H1 (cell line): Measurements from ENCODE around the gene CD248.

Source experiments
- BCL11A ChIP-seq, 2 experiments: IDR thresholded peaks; one replicate each; pipeline ENCODE4 v1.6.1; 2011; ENCODE audit warnings: low read depth in 2 of 2, low read length in 2 of 2, mild to moderate bottlenecking in 2 of 2
- CHD1 ChIP-seq: IDR thresholded peaks from 2 replicates; pipeline ENCODE4 v1.6.1; 2012; ENCODE audit warnings: low read depth, low read length, improper control_type of control experiment
- CTCF ChIP-seq, 3 experiments: IDR thresholded peaks; 1 replicate in 2 of 3; 2 replicates in 1 of 3; pipeline versions ENCODE4 v1.5.1 to v1.6.1; 2011; ENCODE audit warnings: low read length in 3 of 3, mild to moderate bottlenecking in 3 of 3, inconsistent platforms in 2 of 3, low read depth in 1 of 3, moderate library complexity in 1 of 3; ENCODE audit not compliant: insufficient read depth in 1 of 3; ENCODE audit errors: control extremely low read depth in 1 of 3
- EP300 ChIP-seq, 2 experiments: IDR thresholded peaks; 1 replicate in 1 of 2; 2 replicates in 1 of 2; pipeline ENCODE4 v1.6.1; 2011 to 2012; ENCODE audit warnings: low read depth in 2 of 2, low read length in 2 of 2, mild to moderate bottlenecking in 2 of 2, borderline replicate concordance in 1 of 2, inconsistent platforms in 1 of 2, moderate library complexity in 1 of 2
- EZH2 ChIP-seq: fragments of 200-600 bp; sonication (generic); IDR thresholded peaks from 2 replicates; pipeline ENCODE4 v1.7.1; 2012; ENCODE audit warnings: low read depth, mild to moderate bottlenecking, moderate library complexity, low read length, inconsistent platforms; ENCODE audit not compliant: severe bottlenecking
- GABPA ChIP-seq: IDR thresholded peaks from 2 replicates; pipeline ENCODE4 v1.6.1; 2011; ENCODE audit warnings: mild to moderate bottlenecking, low read length, moderate library complexity, borderline replicate concordance; ENCODE audit not compliant: insufficient read depth
- JUN ChIP-seq: IDR thresholded peaks from 2 replicates; pipeline ENCODE4 v1.6.1; 2011; ENCODE audit warnings: low read depth, mild to moderate bottlenecking, improper control_type of control experiment, low read length
- KDM4A ChIP-seq: IDR thresholded peaks from one replicate; pipeline ENCODE4 v1.7.1; 2012; ENCODE audit warnings: low read depth, mild to moderate bottlenecking, moderate library complexity, low read length, inconsistent platforms; ENCODE audit not compliant: severe bottlenecking
- NRF1 ChIP-seq: IDR thresholded peaks from 2 replicates; pipeline ENCODE4 v1.6.1; 2011; ENCODE audit warnings: mild to moderate bottlenecking, low read depth, low read length, improper control_type of control experiment
- POLR2A ChIP-seq, 2 experiments: IDR thresholded peaks; 1 replicate in 1 of 2; 2 replicates in 1 of 2; pipeline ENCODE4 v1.6.1; 2011; ENCODE audit warnings: low read depth in 2 of 2, low read length in 2 of 2, mild to moderate bottlenecking in 2 of 2; ENCODE audit errors: control extremely low read depth in 1 of 2
- TF ChIP-seq, protein P1 (sequence below): IDR thresholded peaks from 2 replicates; pipeline ENCODE4 v1.6.1; 2011; ENCODE audit warnings: low read length, improper control_type of control experiment

- TF ChIP-seq CHD1 (no peak), EZH2 (no peak), GABPA (no peak), EP300 (IDR thresholded peaks at IDR 0.05; ENCODE audit: borderline replicate concordance in 1 of 2, low read depth in 2 of 2, low read length in 2 of 2) (no peak), JUN (no peak), CTCF (IDR thresholded peaks at IDR 0.05; ENCODE audit: control extremely low read depth in 1 of 3, insufficient read depth in 1 of 3, low read depth in 1 of 3, low read length in 3 of 3) (no peak), POLR2A (IDR thresholded peaks at IDR 0.05; ENCODE audit: control extremely low read depth in 1 of 2, low read depth in 2 of 2, low read length in 2 of 2) (no peak), NRF1 (no peak), KDM4A (no peak), BCL11A (IDR thresholded peaks at IDR 0.05; ENCODE audit: low read depth in 2 of 2, low read length in 2 of 2) (no peak)
- TF ChIP-seq, protein P1, sequence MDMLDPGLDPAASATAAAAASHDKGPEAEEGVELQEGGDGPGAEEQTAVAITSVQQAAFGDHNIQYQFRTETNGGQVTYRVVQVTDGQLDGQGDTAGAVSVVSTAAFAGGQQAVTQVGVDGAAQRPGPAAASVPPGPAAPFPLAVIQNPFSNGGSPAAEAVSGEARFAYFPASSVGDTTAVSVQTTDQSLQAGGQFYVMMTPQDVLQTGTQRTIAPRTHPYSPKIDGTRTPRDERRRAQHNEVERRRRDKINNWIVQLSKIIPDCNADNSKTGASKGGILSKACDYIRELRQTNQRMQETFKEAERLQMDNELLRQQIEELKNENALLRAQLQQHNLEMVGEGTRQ = no peak
Observed at GRCh38 chr11:66287211-66287888, 29.5 kb downstream of the CD248 start.
